Adrenal gland (tissue), 19 donors: ENCODE measurements around the gene NXNL1. TPM values are rescaled to one million over a fixed set of nuclear protein-coding genes. Genes with fewer than 3 reads are reported as not detected.
"Not testable (repeated sequence)": the region's sequence is repeated elsewhere in the genome, so short reads cannot be mapped to it uniquely, and the experiment has no call there.

Source experiments
- DNase-seq, 7 donors: peaks; one replicate each; pipeline ENCODE4 v3.0.0-alpha.2; 2019 to 2020
- H3K27ac ChIP-seq, 5 donors: fragments of 200-600 bp; sonication (generic) in 4 of 5; 1 replicate in 3 of 5; 2 replicates in 2 of 5; pipeline versions ENCODE4 v1.5.1 to v1.8.0; 2016 to 2020; ENCODE audit warnings: mild to moderate bottlenecking in 1 of 5
- H3K27me3 ChIP-seq: fragments of 200-600 bp; 2 replicates; pipeline ENCODE4 v1.8.0; 2021
- H3K36me3 ChIP-seq, 2 donors: fragments of 200-600 bp; replicated peaks in 1 of 2; 1 replicate in 1 of 2; 2 replicates in 1 of 2; pipeline versions ENCODE4 v1.5.1 to v1.8.0; 2018 to 2022
- H3K4me1 ChIP-seq, 2 donors: fragments of 200-600 bp; replicated peaks in 1 of 2; 1 replicate in 1 of 2; 2 replicates in 1 of 2; pipeline versions ENCODE4 v1.5.1 to v1.8.0; 2018 to 2021
- H3K4me3 ChIP-seq, 4 donors: fragments of 200-600 bp; sonication (generic) in 3 of 4; one replicate each; pipeline ENCODE4 v1.5.1; 2016 to 2018
- H3K9me3 ChIP-seq, 3 donors: fragments of 200-600 bp; sonication (generic) in 1 of 3; replicated peaks in 1 of 3; 1 replicate in 2 of 3; 2 replicates in 1 of 3; pipeline versions ENCODE4 v1.5.1 to v1.8.0; 2016 to 2021
- POLR2A ChIP-seq, 2 donors: fragments of 450-650 bp; IDR thresholded peaks; one replicate each; pipeline ENCODE4 v1.6.1; 2017; ENCODE audit warnings: antibody characterized with exemption in 2 of 2, mild to moderate bottlenecking in 2 of 2, moderate library complexity in 1 of 2
- WGBS, 4 donors: extraction: QIAGEN DNeasy Blood & Tissue Kit in 2 of 4; methylation state at CpG; one replicate each; pipeline versions ENCODE4 v1.1.5 to v1.1.7; 2013 to 2017; 5-methylcytosine and 5-hydroxymethylcytosine counted together
- intact Hi-C, 2 donors: fragments of 100-400 bp; cut with DNase I; formaldehyde crosslinking; loops; one replicate each; pipeline versions ENCODE4 v1.14.1 to v1.15.0; 2022 to 2023
- long read RNA-seq, 10 donors: library from polyadenylated mRNA in 3 of 10; unstranded in 2 of 10; stranded (forward) in 1 of 10; transcript quantifications; one replicate each; pipeline ENCODE4 v2.0.0 and lab custom pipeline, GENCODE V29; 2021 to 2026
- polyA plus RNA-seq, 3 donors: library from polyadenylated mRNA; stranded (reverse); fragments of 200-250 nt in 2 of 3; fragments of 350-450 nt in 1 of 3; fragmentation: Illumina TruSeq in 1 of 3; extraction: RNeasy Lipid Tissue Mini Kit (QIAGEN cat#74804) in 1 of 3; gene quantifications; one replicate each; pipeline ENCODE4 v1.2.3, GENCODE V29; 2013 to 2014
- total RNA-seq, 9 donors: library from RNA; depleted of rRNA in 4 of 9; stranded (reverse); fragments of >200 nt in 4 of 9; fragments of 120-200 nt in 1 of 9; fragmentation: NEBNext Ultra II Directional in 1 of 9; extraction: Animal tissue kit (Norgen Biotek cat#: 25700) in 1 of 9; gene quantifications; one replicate each; pipeline versions ENCODE4 v1.1.0 to v1.2.4, GENCODE V29; 2013 to 2023
- TF ChIP-seq, protein P1 (sequence below), 6 experiments: fragments of 450-650 bp in 4 of 6; fragments of 200-600 bp in 2 of 6; sonication (generic) in 1 of 6; IDR thresholded peaks; 1 replicate in 5 of 6; 2 replicates in 1 of 6; pipeline versions ENCODE4 v1.5.1 to v1.8.0; 2016 to 2021; ENCODE audit warnings: antibody characterized with exemption in 6 of 6, mild to moderate bottlenecking in 2 of 6, moderate library complexity in 1 of 6
- donor health status: healthy with polysubstance abuse.
- donor health status: Bipolar disorder and iron deficiency.
- donor health status: DM: yes; HTN: yes; CAD: no.
- donor health status: DM: no; HTN: no; CAD: no.
- donor health status: DM: no; HTN: no; CAD: no.
- donor health status: DM: yes; HTN: yes; CAD: no.

The NXNL1 gene, protein sequence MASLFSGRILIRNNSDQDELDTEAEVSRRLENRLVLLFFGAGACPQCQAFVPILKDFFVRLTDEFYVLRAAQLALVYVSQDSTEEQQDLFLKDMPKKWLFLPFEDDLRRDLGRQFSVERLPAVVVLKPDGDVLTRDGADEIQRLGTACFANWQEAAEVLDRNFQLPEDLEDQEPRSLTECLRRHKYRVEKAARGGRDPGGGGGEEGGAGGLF
- total RNA-seq (1 to 10 TPM in 2 of 9 donors, under 1 TPM in 3, not detected in 4; 0.41 to 2.7 (median 0.92) TPM), polyA plus RNA-seq (1 to 10 TPM in 2 of 3 donors, not detected in 1; 2.6 to 4.8 TPM)
- long read RNA-seq, donor 1, result 0 reads
- long read RNA-seq, donor 2, result 0 reads
- long read RNA-seq, donor 3, result 0 reads
- long read RNA-seq, donor 4, result 0 reads
- long read RNA-seq, donor 5, partial matches to known transcripts, result 0 of 3 reads
- long read RNA-seq, donor 5, other reads (novel, unspliced or antisense), result 3 of 3 reads
- long read RNA-seq, donor 6, result 0 reads
- long read RNA-seq, donor 7, result 0 reads
- long read RNA-seq, donor 8, result 0 reads
- long read RNA-seq, donor 9, result 0 reads
- long read RNA-seq, donor 10, result 0 reads

DNA sequence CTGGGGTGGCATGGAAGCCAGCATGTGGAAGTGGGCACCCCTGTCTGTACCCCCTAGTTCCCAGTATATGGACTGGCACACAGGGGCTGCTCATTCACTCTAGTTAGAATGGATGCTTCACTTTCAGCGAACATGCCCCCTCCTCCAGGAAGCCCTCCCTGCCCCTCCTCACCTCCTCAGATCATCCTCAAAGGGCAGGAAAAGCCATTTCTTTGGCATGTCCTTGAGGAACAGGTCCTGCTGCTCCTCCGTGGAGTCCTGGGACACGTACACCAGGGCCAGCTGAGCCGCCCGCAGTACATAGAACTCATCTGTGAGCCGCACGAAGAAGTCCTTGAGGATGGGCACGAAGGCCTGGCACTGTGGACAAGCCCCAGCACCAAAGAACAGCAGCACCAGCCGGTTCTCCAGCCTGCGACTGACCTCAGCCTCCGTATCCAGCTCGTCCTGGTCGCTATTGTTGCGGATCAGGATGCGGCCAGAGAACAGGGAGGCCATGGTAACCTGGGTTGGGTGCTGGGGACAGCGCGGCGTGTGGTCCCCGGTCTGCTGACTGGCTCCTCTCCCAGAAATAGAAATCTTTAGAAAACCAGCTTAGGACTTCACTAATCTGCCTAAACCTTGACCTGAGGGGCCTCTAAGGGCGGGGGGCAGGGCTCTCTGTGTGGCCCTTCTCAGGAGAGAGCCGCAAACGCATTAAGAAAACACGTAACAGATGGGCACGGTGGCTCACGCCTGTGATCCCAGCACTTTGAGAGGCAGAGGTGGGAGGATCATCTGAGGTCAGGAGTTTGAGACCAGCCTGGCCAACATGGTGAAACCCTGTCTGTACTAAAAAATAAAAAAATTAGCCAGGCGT lies at the start of gene NXNL1:
Gene NXNL1, minus strand, starts transcription at position 555 of the 859 bp plus-strand sequence. Its CDS starts 57 bp downstream, at position 498.
- no peak within 1 kb of the TSS for H3K4me3 ChIP-seq
- intact Hi-C loops, result loop anchor here in 1 of 2 donors (5.0 kb wide), 1 partner anchor 68 kb away; the partner anchor contains the start of gene CCDC194
- H3K4me1 ChIP-seq, result no peaks in the 10 kb centered on the region
- no peak within 1 kb of the TSS for H3K27ac ChIP-seq
- no peaks in the 10 kb centered on the region for H3K9me3 ChIP-seq
- DNase-seq, result no peak
- WGBS, 4 donors, result 72 to 85% (median 80%) methylated on average over 19 to 26 of the region's 26 CpGs
- H3K27me3 ChIP-seq, result peaks cover 11% of the 10 kb centered on the region
- TF ChIP-seq POLR2A (IDR thresholded peaks at IDR 0.05), result no peak
- TF ChIP-seq, protein P1, sequence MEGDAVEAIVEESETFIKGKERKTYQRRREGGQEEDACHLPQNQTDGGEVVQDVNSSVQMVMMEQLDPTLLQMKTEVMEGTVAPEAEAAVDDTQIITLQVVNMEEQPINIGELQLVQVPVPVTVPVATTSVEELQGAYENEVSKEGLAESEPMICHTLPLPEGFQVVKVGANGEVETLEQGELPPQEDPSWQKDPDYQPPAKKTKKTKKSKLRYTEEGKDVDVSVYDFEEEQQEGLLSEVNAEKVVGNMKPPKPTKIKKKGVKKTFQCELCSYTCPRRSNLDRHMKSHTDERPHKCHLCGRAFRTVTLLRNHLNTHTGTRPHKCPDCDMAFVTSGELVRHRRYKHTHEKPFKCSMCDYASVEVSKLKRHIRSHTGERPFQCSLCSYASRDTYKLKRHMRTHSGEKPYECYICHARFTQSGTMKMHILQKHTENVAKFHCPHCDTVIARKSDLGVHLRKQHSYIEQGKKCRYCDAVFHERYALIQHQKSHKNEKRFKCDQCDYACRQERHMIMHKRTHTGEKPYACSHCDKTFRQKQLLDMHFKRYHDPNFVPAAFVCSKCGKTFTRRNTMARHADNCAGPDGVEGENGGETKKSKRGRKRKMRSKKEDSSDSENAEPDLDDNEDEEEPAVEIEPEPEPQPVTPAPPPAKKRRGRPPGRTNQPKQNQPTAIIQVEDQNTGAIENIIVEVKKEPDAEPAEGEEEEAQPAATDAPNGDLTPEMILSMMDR (IDR thresholded peaks at IDR 0.05), result no peak
- H3K36me3 ChIP-seq, result no peaks in the 10 kb centered on the region

GRCh38 chr19:17508558-17508933 lies 47.8 kb upstream of the NXNL1 start:
- H3K36me3 ChIP-seq, intact Hi-C loops, H3K27me3 ChIP-seq, H3K9me3 ChIP-seq, H3K4me3 ChIP-seq, DNase-seq: not testable (repeated sequence)
- 76 to 94% (median 91%) methylated on average over 3 of the region's 3 CpGs for WGBS, 4 donors
- peak overlapping the region; percentile 76 to 96 (median 87) for H3K27ac ChIP-seq
- H3K4me1 ChIP-seq, result peaks cover 33% of the 10 kb centered on the region in 2 donors

DNA sequence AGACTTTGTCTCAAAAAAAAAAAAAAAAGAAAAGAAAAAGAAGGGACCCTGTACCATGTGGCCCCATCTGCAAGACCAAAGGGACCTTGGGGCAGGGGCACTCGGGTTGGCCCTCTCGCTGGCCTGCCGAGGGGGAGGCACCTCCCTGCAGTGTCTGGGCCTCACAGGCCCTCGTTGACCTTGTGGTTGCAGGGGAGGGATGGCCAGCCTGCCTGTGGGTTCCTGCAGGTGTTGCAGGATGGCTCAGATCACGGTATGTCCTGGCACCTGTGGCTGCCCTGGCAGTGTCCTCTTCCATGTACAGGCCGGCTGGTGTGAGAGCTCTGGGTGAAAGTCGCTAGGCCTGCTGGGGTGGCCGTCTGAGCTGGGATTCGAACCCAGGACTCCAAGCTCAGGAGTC lies 46.0 kb upstream of the NXNL1 start:
- WGBS, 4 donors, result 54 to 61% (median 59%) methylated on average over 9 of the region's 9 CpGs
- no peak overlapping the region for H3K4me3 ChIP-seq
- H3K36me3 ChIP-seq, result no peaks in the 10 kb centered on the region
- peak in 2 of 7 donors; percentile 43 to 60 for DNase-seq
- H3K4me1 ChIP-seq, result peaks cover 23 to 27% of the 10 kb centered on the region in 2 donors
- TF ChIP-seq, protein P1 (IDR thresholded peaks at IDR 0.05), result no peak
- no peak for TF ChIP-seq POLR2A (IDR thresholded peaks at IDR 0.05)
- H3K27me3 ChIP-seq, result no peaks in the 10 kb centered on the region
- no peaks in the 10 kb centered on the region for H3K9me3 ChIP-seq
- intact Hi-C loops, result no loop called here
- H3K27ac ChIP-seq, result peak overlapping the region in 2 of 5 donors; percentile 84 to 87

GRCh38 chr19:17505223-17505622 lies 44.5 kb upstream of the NXNL1 start:
- intact Hi-C loops, result no loop called here
- 75 to 84% (median 81%) methylated on average over 6 to 10 of the region's 10 CpGs for WGBS, 4 donors
- no peak for DNase-seq
- no peaks in the 10 kb centered on the region for H3K9me3 ChIP-seq
- H3K4me3 ChIP-seq, result no peak overlapping the region
- no peak for TF ChIP-seq POLR2A (IDR thresholded peaks at IDR 0.05)
- TF ChIP-seq, protein P1 (IDR thresholded peaks at IDR 0.05), result no peak
- no peak overlapping the region for H3K27ac ChIP-seq
- peaks cover 0 to 12% of the 10 kb centered on the region in 2 donors for H3K36me3 ChIP-seq
- H3K4me1 ChIP-seq, result peaks cover 20 to 22% of the 10 kb centered on the region in 2 donors
- no peaks in the 10 kb centered on the region for H3K27me3 ChIP-seq
